K562 (cell line): Measurements from ENCODE around the gene JUND. TPM values are rescaled to one million over a fixed set of nuclear protein-coding genes. Genes with fewer than 3 reads are reported as not detected.

Source experiments
- ARID1B ChIP-seq: fragments of 450-650 bp; IDR thresholded peaks from 2 replicates; pipeline ENCODE4 v1.6.1; 2016; ENCODE audit warnings: antibody characterized with exemption, mild to moderate bottlenecking, inconsistent platforms
- ARID3A ChIP-seq: IDR thresholded peaks from 2 replicates; pipeline ENCODE4 v1.6.1; 2012; ENCODE audit warnings: low read depth, low read length, improper control_type of control experiment, borderline replicate concordance
- DEAF1 ChIP-seq: fragments of 450-650 bp; formaldehyde crosslinking; IDR thresholded peaks from 2 replicates; pipeline ENCODE4 v1.4.0; 2020; ENCODE audit warnings: mild to moderate bottlenecking, moderate library complexity
- DLX4 ChIP-seq: fragments of 250-450 bp; sonication (Bioruptor Pico); IDR thresholded peaks from 2 replicates; pipeline ENCODE4 v1.6.1; 2021; ENCODE audit warnings: mild to moderate bottlenecking
- DMBX1 ChIP-seq: fragments of 250-450 bp; sonication (Bioruptor Pico); IDR thresholded peaks from 2 replicates; pipeline ENCODE4 v1.8.0; 2022; ENCODE audit warnings: inconsistent platforms, mild to moderate bottlenecking, moderate library complexity, borderline replicate concordance
- ELF2 ChIP-seq: fragments of 250-450 bp; sonication (Bioruptor Pico); IDR thresholded peaks from 2 replicates; pipeline ENCODE4 v1.5.0; 2021; ENCODE audit warnings: mild to moderate bottlenecking
- ESRRA ChIP-seq: fragments of 450-650 bp; IDR thresholded peaks from 2 replicates; pipeline ENCODE4 v1.6.1; 2014; ENCODE audit warnings: low read depth, mild to moderate bottlenecking, moderate library complexity, borderline replicate concordance
- FUS ChIP-seq: fragments of 200-400 bp; formaldehyde crosslinking; optimal IDR thresholded peaks from 2 replicates; pipeline ENCODE3; 2017; ENCODE audit warnings: low read depth, low read length
- JUNB ChIP-seq: fragments of 450-650 bp; formaldehyde crosslinking; conservative IDR thresholded peaks from 2 replicates; pipeline ENCODE4 v1.4.0; 2020; ENCODE audit warnings: mild to moderate bottlenecking
- PTBP1 ChIP-seq: fragments of 200-400 bp; formaldehyde crosslinking; IDR thresholded peaks from 2 replicates; pipeline ENCODE4 v1.6.1; 2017; ENCODE audit warnings: low read depth, low read length
- SP1 ChIP-seq: sonication (generic); formaldehyde crosslinking; IDR thresholded peaks from 2 replicates; pipeline ENCODE4 v1.8.1; 2022; ENCODE audit warnings: mild to moderate bottlenecking, missing genetic modification reagents
- SREBF1 ChIP-seq: fragments of 150-350 bp; IDR thresholded peaks from 2 replicates; pipeline ENCODE4 v1.6.1; 2014; ENCODE audit warnings: antibody characterized with exemption, low read depth, low read length, borderline replicate concordance
- STAT5A ChIP-seq: IDR thresholded peaks from 2 replicates; pipeline ENCODE4 v1.6.1; 2012; ENCODE audit warnings: low read length, inconsistent platforms, borderline replicate concordance
- TARDBP ChIP-seq: fragments of 450-650 bp; IDR thresholded peaks from 2 replicates; pipeline ENCODE4 v1.6.1; 2016
- TEAD1 ChIP-seq, 2 experiments: fragments of 450-650 bp in 1 of 2; sonication (generic) in 1 of 2; formaldehyde crosslinking; IDR thresholded peaks; 2 replicates each; pipeline versions ENCODE4 v1.4.0 to v1.8.0; 2020 to 2022; ENCODE audit warnings: mild to moderate bottlenecking in 2 of 2, missing genetic modification reagents in 1 of 2
- ZBTB8A ChIP-seq: fragments of 450-650 bp; IDR thresholded peaks from 2 replicates; pipeline ENCODE4 v1.6.1; 2018; ENCODE audit warnings: mild to moderate bottlenecking, moderate library complexity; ENCODE audit not compliant: partially characterized antibody
- ZZZ3 ChIP-seq: fragments of 450-650 bp; IDR thresholded peaks from 2 replicates; pipeline ENCODE4 v1.6.1; 2016; ENCODE audit warnings: antibody characterized with exemption, mild to moderate bottlenecking, moderate library complexity
- polyA plus RNA-seq, 8 experiments: library from polyadenylated mRNA; depleted of rRNA in 4 of 8; stranded (reverse) in 5 of 8; unstranded in 3 of 8; fragments of >200 nt; fragmentation: Nextera tagmentation in 2 of 8; fragmentation: Illumina TruSeq in 1 of 8; extraction: Ambion mirVana in 2 of 8; extraction: Trizol in 1 of 8; gene quantifications; 2 replicates each; pipeline versions ENCODE4 v1.2.1 to v1.2.3, GENCODE V29; 2011 to 2014; ENCODE audit warnings: inconsistent platforms in 1 of 8, missing spikeins in 1 of 8
- total RNA-seq, 7 experiments: library from RNA; depleted of rRNA in 6 of 7; stranded (reverse); fragments of >200 nt in 6 of 7; fragmentation: Illumina TruSeq in 2 of 7; extraction: Trizol in 2 of 7; gene quantifications; 2 replicates each; pipeline versions ENCODE4 v1.2.1 to v1.2.3, GENCODE V29; 2011 to 2021; ENCODE audit warnings: low replicate concordance in 1 of 7

JUND gene
- total and polyA plus RNA-seq, 9 of the 15 experiments (the other 6 are each of a cell fraction or from before 2014, with no cell fraction given) = 6.4 to 286 (median 42.3) TPM

- TF ChIP-seq SP1 (CRISPR knock-in tag) (peak; percentile 72), TARDBP (peak; percentile 97; the same call in 1 of the 2 replicates), DMBX1 (CRISPR knock-in tag) (no peak; the same call in 1 of the 2 replicates), TEAD1 (CRISPR knock-in tag; IDR thresholded peaks at IDR 0.05) (no peak), ELF2 (CRISPR knock-in tag) (no peak), ARID3A (no peak), STAT5A (no peak), DEAF1 (CRISPR knock-in tag) (no peak), FUS (no peak), PTBP1 (no peak), ZBTB8A (no peak), DLX4 (CRISPR knock-in tag) (no peak), ZZZ3 (no peak), JUNB (CRISPR knock-in tag) (no peak), ARID1B (no peak), ESRRA (peak; percentile 80; the same call in 1 of the 2 replicates), SREBF1 (peak; percentile 98)
Observed at GRCh38 chr19:18281082-18282020, at the start of gene JUND (continued).
